T-helper 1 cell treated with Interleukin-12 subunit alpha and Interleukin-12 subunit beta and Interleukin-4 antibody, amounts not matched to agents 30 μg/mL and 1 μg/mL, for 36 hours (primary cell): Measurements from ENCODE around the gene RHBDD3.

Source experiments
- H3K27ac Mint-ChIP-seq: one replicate; pipeline ENCODE4 v1.8.0; 2021; ENCODE audit warnings: mild to moderate bottlenecking, mixed read lengths
- H3K27me3 Mint-ChIP-seq: one replicate; pipeline ENCODE4 v1.8.0; 2021; ENCODE audit warnings: low read depth, mixed read lengths
- H3K36me3 Mint-ChIP-seq: one replicate; pipeline ENCODE4 v1.8.0; 2021; ENCODE audit warnings: low read depth, mixed read lengths
- H3K4me1 Mint-ChIP-seq: one replicate; pipeline ENCODE4 v1.8.0; 2021; ENCODE audit warnings: low read depth, mixed read lengths
- H3K4me3 Mint-ChIP-seq: one replicate; pipeline ENCODE4 v1.8.0; 2021; ENCODE audit warnings: mild to moderate bottlenecking, moderate library complexity, mixed read lengths
- H3K9me3 Mint-ChIP-seq: one replicate; pipeline ENCODE4 v1.8.0; 2021; ENCODE audit warnings: mixed read lengths

RHBDD3 gene

DNA sequence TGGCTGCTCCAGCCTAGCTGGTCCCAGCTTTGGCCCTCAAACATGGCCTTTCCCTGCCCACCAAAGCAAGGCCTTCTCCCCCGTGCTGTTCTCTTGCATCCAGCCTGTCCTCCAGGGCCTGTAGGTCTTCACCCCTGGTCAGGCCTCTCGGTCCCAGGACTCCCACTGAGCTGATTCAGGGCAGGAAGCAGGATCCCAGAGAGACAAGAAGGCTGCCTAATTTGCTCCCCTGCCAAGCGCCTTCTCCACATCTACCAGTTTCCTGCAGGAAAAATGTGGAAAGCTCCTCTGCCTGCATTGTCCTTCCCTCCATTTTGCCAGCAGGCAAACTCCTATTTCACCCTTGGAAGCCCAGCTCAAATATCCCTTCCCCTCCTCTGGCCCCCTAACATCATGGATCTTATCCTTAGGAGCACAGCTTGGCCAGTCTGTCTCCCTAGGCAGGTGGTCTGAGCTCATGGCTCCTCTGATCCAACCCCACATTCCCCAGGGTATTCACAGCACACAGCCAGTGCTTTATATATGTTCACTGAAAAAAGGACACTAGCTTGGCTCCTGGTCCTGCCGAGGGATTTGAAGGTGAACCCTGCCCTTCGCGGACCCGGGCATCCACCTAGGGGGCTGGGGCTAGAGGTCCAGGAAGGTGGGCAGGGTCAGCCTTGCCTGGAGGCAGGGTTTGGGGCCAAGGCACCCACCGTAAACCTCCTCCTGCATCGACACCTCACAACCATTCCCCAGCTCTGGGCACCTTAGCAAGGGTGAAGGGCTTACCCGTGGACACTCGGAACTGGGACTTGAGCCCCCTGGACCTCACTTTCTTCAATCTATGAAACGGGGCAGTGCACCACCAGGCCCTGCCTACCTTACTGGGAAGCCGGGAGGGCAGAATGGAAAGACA, 968 bp downstream of the RHBDD3 start:
- Mint-ChIP-seq H3K4me3 (peak overlapping the region; percentile 92), H3K27me3 (peaks cover 3% of the 10 kb centered on the region), H3K4me1 (peaks cover 32% of the 10 kb centered on the region), H3K27ac (peak overlapping the region; percentile 95), H3K9me3 (no peaks in the 10 kb centered on the region), H3K36me3 (peaks cover 27% of the 10 kb centered on the region)

DNA sequence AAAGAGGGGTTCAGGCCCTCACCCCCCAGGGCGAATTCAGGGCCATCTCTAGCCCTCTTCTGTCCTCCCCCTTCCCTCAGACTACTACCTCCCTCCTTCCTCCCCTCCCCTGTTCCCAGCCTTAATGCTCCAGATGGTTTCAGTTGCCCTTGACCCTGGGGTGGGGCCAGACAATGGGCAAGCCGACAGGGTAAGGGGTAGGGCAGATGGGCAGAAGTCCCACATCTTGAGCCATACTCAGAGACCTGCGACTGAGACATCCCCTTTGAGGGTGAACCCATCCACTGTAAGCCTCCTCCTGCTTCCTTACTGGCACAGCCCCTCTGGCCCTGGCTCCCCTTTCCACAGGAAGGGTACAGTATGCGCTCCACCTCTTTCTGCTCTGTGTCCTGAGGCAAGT, 1.9 kb downstream of the RHBDD3 start:
- peaks cover 26% of the 10 kb centered on the region for H3K4me1 Mint-ChIP-seq
- H3K9me3 Mint-ChIP-seq = no peaks in the 10 kb centered on the region
- H3K27me3 Mint-ChIP-seq = peaks cover 3% of the 10 kb centered on the region
- H3K27ac Mint-ChIP-seq = no peak overlapping the region
- H3K36me3 Mint-ChIP-seq = peaks cover 22% of the 10 kb centered on the region
- peak overlapping the region; percentile 18 for H3K4me3 Mint-ChIP-seq

DNA sequence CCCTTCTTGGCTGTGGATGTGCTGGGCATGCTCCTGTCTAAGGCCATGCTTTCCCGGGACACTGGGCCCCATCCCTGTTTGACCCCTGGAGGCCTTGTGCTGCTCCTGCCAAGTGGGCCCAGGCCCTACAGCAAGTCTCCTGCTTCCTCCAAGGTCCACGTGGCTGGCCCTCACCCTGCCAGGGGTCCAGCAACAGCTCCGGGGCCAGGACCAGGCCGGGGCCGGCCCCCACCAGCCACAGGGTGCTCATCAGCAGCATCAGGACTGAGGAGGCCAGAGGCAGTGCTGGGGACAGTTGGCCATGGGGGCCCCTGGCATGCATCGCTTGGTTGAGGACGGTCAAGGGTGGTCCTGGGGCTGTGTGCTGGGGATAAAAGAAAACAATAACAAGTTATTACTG, 2.5 kb downstream of the RHBDD3 start:
- Mint-ChIP-seq H3K4me1 (peaks cover 20% of the 10 kb centered on the region), H3K27me3 (peaks cover 3% of the 10 kb centered on the region), H3K27ac (no peak overlapping the region), H3K36me3 (peaks cover 16% of the 10 kb centered on the region), H3K9me3 (no peaks in the 10 kb centered on the region), H3K4me3 (no peak overlapping the region)

DNA sequence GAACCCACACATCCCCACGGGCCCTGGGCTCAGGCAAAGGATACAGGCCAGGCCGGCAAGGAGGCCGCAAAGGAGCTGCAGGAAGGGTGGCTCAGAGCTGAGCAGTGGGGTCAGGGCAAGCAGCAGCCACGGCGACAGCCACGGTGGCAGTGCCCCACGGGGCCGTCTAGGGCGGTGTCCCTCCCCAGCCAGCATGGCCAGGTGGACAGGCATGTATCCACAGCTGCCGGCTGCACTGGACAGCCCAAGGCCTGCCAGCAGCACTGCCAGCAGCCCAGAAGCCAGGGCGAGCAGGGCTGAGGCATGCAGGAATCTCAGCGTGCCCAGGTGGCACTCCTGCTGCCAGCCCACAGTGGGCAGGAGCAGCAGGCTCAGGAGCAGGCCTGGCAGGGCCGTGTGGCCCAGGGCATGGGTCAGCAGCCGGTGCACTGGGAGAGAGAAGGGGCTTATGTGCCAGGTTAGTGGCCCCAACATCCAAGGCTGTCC, 3.9 kb downstream of the RHBDD3 start:
- no peak overlapping the region for H3K4me3 Mint-ChIP-seq
- H3K27ac Mint-ChIP-seq = no peak overlapping the region
- H3K4me1 Mint-ChIP-seq = peaks cover 9% of the 10 kb centered on the region
- H3K27me3 Mint-ChIP-seq = peaks cover 3% of the 10 kb centered on the region
- peaks cover 7% of the 10 kb centered on the region for H3K36me3 Mint-ChIP-seq
- no peaks in the 10 kb centered on the region for H3K9me3 Mint-ChIP-seq

DNA sequence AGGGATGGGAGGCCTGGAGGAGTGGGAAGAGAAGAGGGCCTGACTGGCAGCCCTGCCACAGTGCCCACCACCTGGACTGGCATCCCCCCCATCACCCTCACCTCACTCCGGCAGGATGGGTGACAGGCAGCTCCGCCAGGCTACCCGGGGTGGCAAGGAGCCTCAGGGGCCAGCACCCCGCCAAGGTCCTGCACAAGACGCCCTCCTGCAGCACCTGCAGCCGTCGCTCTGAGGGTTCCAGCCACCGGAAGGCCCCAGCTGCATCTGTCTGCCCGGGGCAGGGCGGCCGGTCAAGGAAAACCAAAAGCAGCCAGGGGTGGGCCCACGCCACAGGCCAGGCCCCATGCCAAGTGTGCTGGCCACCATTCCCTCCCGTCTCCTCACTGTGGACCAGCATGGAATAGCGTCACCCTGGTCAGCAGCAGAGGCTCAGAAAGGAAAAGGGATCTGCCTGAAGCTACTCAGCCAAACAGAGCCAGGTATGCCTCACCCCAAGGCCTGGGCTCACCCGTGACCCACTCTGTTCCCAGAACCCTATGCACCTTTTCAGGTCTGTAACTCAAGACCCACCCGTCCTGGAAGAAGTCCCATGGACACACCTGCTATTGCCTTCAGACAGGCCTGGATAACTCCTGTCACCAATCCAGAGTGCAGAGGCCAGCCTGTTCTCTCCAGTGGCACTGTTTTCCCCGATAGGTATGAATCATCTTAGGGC, 7.0 kb downstream of the RHBDD3 start:
- no peaks in the 10 kb centered on the region for H3K27me3 Mint-ChIP-seq
- no peak overlapping the region for H3K4me3 Mint-ChIP-seq
- peaks cover 4% of the 10 kb centered on the region for H3K4me1 Mint-ChIP-seq
- no peak overlapping the region for H3K27ac Mint-ChIP-seq
- no peaks in the 10 kb centered on the region for H3K9me3 Mint-ChIP-seq
- H3K36me3 Mint-ChIP-seq = no peaks in the 10 kb centered on the region

DNA sequence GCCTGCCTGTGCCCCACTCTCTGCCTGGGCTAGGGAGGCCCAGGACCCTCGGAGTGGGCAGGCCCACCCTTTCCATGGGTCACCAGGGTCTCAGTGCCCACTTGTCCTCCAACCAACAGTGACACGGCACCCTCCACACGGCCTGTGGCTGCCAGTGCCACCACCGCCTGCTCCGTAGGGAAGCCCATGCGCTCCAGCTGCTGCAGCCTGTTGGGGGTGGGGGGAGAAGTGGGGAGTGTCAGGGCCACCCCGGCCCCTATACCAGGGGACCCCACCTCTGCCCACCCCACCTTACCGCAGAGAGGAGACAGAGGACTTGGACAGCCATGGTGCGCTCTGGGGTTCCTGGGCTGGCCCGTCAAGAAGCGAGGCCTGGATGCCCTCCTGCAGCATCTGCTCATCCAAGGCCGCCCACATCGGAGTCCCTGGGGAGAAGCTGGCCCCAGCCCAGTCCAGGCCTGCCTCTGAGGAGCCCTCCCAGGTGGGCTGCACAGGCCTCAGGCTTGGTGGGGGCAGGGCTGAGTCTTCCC, 7.7 kb downstream of the RHBDD3 start:
- Mint-ChIP-seq H3K27me3 (no peaks in the 10 kb centered on the region), H3K27ac (no peak overlapping the region), H3K4me3 (no peak overlapping the region), H3K9me3 (no peaks in the 10 kb centered on the region), H3K36me3 (no peaks in the 10 kb centered on the region), H3K4me1 (peaks cover 4% of the 10 kb centered on the region)

DNA sequence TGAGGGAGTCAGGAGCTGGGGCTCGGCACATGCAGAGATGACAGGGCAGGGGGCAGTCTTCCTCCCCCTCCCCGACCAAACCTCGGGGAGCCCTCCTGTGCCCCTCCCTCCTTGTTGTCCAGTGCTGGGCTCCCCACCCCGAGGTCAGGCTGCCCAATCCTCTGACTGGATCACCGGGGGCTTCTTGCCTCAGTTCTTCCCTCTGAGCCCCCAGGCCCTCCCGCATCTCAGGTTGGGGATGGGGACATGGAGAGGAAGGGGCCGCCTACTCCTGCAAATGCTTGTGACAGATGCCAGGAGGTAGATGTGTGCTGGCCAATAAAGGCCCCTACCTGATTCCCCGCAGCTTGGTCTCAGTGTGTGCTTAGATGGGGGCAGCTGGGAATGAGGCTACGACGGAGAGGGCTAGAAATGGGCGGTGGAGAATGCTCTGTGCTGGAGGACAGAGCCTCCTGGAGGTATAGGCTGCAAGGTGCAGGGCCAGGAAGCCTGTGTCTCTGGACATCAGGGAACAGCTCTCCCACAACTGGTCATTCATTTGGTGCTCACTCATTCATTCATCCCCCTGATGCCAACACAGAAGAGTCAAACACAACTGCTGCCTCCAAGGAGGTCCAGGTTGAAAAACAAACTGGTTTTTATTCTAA, 8.4 kb downstream of the RHBDD3 start:
- Mint-ChIP-seq H3K27ac (no peak overlapping the region), H3K36me3 (no peaks in the 10 kb centered on the region), H3K4me3 (no peak overlapping the region), H3K9me3 (no peaks in the 10 kb centered on the region), H3K4me1 (peaks cover 4% of the 10 kb centered on the region), H3K27me3 (no peaks in the 10 kb centered on the region)

DNA sequence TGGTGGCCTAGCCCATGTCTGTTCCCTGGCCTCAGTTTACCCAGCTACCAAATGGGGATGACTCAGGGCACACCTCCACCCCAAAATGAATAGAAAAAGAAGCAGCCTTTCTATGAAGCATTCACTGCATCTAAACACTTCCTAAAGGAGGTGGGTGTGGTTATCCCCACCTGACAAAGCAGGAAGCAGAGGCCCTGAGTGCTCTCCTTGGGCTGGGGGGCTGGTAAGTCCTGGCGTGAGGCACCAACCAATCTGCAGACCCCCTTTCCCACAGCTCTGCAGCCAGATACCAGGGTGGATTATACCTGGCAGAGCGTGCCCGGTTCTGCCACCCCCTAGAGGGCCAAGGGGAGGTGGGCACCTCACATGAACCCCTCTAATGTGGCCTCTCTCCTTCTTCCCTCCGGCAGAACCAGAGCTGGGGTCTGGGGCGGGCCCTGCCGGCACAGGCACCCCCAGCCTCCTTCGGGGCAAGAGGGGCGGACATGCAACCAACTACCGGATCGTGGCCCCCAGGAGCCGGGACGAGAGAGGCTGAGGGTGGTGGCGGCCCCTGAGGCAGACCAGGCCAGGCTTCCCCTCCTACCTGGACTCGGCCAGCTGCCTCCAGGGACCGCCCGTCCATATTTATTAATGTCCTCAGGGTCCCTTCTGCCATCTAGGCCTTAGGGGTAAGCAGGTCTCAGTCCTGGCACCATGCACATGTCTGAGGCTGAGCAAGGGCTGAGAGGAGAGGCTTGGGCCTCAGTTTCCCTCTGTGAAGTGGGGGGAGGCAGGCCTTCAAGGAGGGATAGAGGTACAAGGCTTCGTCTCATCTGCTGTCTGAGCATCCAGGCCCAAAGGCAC, 9.2 kb downstream of the RHBDD3 start:
- Mint-ChIP-seq H3K27ac (no peak overlapping the region), H3K36me3 (no peaks in the 10 kb centered on the region), H3K4me3 (no peak overlapping the region), H3K4me1 (peaks cover 4% of the 10 kb centered on the region), H3K9me3 (no peaks in the 10 kb centered on the region), H3K27me3 (no peaks in the 10 kb centered on the region)

DNA sequence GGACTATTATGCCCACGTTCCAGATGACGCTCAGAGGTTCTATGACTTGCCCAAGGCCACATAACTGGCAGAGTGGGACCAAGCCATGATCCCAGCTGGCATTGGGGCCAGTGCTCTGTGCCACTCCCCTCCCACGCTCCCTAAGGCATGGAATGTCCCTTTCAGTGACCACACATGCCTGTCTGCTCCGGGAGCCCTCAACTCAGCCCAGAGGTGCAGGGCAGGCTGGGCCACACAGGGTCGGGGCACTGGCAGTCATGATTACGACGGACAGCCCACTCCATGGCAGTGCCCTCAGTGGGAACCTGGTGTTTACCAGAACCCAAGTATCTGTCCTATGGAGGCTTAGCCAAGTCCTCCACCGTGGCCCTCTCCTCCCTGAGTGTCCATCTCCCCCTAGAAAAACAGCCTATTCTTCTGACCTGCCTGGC, 10.0 kb downstream of the RHBDD3 start:
- H3K4me1 Mint-ChIP-seq = peaks cover 4% of the 10 kb centered on the region
- no peak overlapping the region for H3K27ac Mint-ChIP-seq
- H3K9me3 Mint-ChIP-seq = no peaks in the 10 kb centered on the region
- no peak overlapping the region for H3K4me3 Mint-ChIP-seq
- no peaks in the 10 kb centered on the region for H3K27me3 Mint-ChIP-seq
- H3K36me3 Mint-ChIP-seq = no peaks in the 10 kb centered on the region

DNA sequence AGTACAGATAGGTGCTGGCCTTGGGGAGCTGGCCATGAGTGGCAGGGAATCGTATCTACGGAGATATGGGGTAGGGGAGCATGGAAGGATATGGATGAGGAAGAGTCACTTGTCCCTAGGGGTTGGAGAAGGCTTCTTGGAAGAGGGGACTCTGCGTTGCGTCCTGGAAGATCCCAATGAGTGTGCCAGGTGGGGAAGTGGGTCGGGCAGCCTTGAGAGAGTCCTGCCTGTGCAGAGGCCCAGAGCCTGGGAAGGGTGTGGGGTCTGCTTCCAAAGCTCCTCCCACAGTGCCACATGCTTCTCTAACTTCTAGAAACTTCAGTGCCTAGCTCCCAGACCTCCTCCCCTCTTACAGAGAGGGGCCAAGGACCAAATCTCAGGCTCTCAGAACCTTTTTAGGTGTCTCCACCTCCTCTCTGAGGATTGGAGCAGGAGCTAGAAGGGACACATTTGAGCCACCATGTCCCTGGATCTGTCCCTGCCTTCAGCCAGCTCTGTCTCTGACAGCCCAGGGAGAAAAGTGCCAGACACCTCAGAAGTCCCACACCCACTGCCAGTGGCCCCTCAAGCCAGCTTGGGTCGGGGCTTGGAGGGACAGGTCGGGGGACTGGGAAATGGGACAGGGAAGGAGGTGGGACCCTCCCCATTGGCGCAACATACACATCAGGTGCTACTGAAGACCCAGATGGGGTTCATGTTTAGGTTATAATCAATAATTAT, 11.0 kb downstream of the RHBDD3 start:
- Mint-ChIP-seq H3K9me3 (no peaks in the 10 kb centered on the region), H3K27ac (no peak overlapping the region), H3K27me3 (peaks cover 5% of the 10 kb centered on the region), H3K4me3 (no peak overlapping the region), H3K4me1 (peaks cover 4% of the 10 kb centered on the region), H3K36me3 (no peaks in the 10 kb centered on the region)

DNA sequence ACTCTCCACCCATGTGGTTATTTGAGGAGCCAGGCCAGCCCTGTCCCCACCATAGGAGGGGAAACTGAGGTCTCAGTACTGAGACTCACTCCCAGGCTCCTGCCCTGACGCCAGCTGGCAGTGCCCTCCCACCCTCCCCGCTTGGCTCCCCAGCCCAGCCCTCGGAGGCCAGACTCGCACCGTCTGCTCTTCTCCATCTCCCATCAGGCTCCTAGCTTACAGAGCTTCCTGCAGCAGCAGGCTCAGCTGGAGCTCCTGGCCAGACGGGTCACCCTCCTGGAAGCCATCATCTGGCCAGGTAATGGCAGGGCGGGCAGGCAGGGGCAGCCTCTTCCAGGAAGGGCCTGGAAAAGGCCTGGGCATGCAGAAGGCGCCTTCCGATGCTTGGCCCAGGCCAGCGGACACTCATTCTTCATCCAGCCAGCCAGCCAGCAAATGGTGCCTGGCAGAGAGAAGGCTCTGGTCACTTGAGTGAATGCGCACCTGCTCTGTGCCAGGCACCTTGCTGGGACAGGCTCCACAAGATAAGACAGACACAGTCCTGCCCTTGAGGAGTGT, 12.6 kb downstream of the RHBDD3 start:
- Mint-ChIP-seq H3K9me3 (no peaks in the 10 kb centered on the region), H3K27me3 (peaks cover 5% of the 10 kb centered on the region), H3K27ac (no peak overlapping the region), H3K4me1 (peaks cover 4% of the 10 kb centered on the region), H3K4me3 (no peak overlapping the region), H3K36me3 (no peaks in the 10 kb centered on the region)

DNA sequence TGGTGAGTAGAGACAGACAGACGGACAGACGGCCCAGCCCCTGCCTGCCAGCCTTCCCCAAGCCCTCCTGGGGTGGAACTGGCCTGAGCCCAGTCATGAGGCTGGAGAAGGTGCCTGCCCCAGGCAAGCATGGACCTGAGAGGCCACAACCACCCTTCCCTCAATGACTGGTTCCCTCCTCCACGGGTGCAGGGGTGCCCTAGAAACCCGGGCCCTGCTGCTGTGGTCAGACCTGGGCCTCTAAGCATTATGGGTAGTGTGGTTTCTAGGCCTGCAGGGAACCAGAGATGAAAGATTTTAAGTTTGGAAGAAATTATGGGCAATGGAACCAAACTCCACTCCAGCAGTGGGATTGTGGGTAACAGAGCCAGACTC, 13.5 kb downstream of the RHBDD3 start:
- Mint-ChIP-seq H3K4me1 (peaks cover 4% of the 10 kb centered on the region), H3K27me3 (peaks cover 5% of the 10 kb centered on the region), H3K4me3 (no peak overlapping the region), H3K27ac (no peak overlapping the region), H3K36me3 (no peaks in the 10 kb centered on the region), H3K9me3 (no peaks in the 10 kb centered on the region)
